Stimulated activated naive CD8-positive, alpha-beta T cell treated with anti-CD3 and anti-CD28 coated beads, Interleukin-15, amount 100 ng/mL, for 72 hours (primary cell): Measurements from ENCODE around the gene ECEL1.

ENCODE experiments used
- ATAC-seq: fragments of 150-1000 bp; cut with Tn5 transposase; 2 replicates; pipeline ENCODE4 v1.10.0; 2021; ENCODE audit warnings: mild to moderate bottlenecking, moderate library complexity
- DNase-seq, 2 donors: peaks; one replicate each; pipeline ENCODE4 v3.0.0; 2021 to 2022
- H3K27ac Mint-ChIP-seq, 2 donors: one replicate each; pipeline ENCODE4 v1.8.0; 2022; ENCODE audit warnings: mild to moderate bottlenecking in 2 of 2, mixed read lengths in 2 of 2, moderate library complexity in 2 of 2
- H3K27me3 Mint-ChIP-seq: one replicate; pipeline ENCODE4 v1.8.0; 2022; ENCODE audit warnings: mixed read lengths
- H3K4me1 Mint-ChIP-seq: one replicate; pipeline ENCODE4 v1.8.0; 2022; ENCODE audit warnings: mild to moderate bottlenecking, mixed read lengths
- H3K4me3 Mint-ChIP-seq, 2 donors: one replicate each; pipeline ENCODE4 v1.8.0; 2022; ENCODE audit warnings: mild to moderate bottlenecking in 2 of 2, mixed read lengths in 2 of 2, moderate library complexity in 1 of 2
- H3K9me3 Mint-ChIP-seq, 2 donors: one replicate each; pipeline ENCODE4 v1.8.0; 2022; ENCODE audit warnings: mixed read lengths in 2 of 2

Gene ECEL1

DNA sequence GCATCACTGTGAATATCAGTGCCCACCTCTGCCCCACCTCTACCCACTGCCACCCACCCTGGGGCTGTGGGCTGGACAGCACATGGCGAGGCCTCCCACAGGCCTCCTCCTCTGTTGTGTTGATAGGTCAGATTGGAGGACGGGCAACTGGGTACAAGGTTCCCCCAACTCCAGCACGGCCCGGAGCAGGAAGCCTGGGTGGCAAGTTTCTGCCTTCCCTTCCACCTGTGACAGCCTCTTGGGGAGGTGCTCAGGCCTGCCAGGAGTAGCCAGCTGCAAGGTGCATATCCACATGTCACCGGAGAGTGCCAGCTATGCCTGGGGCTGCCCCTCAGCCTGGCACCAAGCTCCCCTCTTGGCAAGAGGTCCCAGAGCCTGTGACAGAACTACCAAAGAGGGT lies 6.9 kb upstream of the ECEL1 start:
- no peak overlapping the region for H3K4me3 Mint-ChIP-seq
- peaks cover 39% of the 10 kb centered on the region for H3K27me3 Mint-ChIP-seq
- ATAC-seq (no peak), DNase-seq (no peak)
- H3K4me1 Mint-ChIP-seq = no peaks in the 10 kb centered on the region
- H3K27ac Mint-ChIP-seq = no peak overlapping the region
- no peaks in the 10 kb centered on the region for H3K9me3 Mint-ChIP-seq

DNA sequence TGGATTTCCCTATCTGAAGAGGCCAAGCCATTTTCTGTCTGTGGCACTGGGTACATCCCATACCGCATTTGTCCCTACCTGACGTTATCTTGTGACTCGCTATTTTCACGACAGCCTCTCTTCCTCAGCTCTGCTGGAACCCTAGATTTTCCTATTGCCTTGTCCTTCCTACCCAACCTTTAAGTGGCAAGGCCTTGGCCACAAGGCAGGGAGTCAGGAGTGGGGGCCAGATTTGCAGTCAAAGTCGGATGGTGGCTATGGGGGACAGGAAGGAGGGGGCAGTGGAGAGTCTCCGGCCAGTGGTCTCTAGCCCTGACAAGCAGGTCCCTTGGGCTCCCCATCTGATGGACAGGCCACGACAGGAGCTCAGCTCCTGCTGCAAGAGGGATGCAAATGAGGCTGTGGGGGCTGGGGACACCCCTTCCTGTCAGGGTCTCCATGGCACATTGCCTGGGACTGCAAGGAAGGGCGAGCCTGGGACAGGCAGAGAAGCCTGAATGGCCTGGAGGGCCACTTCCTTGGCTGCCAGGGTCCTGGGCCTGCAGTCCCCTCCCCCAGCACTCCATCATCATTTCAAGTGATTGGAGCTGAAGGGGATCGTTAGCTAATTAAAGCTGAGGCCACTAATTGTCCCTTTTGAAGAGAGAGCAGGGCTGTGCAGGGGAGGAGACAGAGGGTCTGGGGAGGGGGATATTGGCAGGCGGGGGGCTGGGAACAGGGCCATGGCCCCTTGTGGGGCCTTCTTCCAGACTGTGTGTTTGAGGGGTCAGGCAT lies 6.3 kb upstream of the ECEL1 start:
- peaks cover 40% of the 10 kb centered on the region for H3K27me3 Mint-ChIP-seq

DNA sequence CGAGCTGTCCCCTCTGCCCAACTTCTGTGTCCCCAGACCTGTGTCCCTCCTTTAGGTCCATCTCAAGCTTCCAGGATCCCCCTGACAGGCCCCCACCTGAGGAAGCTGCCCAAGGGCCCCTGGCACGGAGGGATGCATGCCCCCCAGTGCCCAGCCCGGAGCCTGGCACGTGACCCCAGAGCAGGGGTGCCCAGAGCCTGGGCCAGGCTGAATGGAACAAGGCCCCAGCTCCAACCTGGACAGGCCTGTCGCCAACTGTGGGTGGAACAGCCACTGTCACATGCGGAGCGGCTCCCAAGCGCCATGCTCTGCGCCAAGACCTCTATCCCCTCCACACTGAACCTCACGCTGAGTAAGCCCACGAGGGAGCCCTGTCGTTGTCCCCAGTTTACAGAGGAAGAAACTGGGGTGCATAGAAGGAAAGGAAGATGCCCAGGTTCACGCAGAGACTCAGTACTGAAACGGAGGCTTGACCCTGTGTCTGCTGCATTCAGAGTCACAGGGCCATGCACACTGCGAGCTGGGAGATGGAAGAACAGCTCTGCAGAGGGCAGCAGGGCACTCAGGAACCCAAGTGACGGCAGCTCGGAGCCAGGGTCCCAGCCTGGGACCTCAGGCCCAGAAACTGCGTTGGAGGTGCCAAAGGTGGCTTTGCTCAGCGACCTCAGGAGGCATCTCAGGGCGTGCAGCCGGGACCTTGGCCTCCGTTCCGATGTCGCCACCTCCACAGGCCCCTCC lies 5.5 kb upstream of the ECEL1 start:
- H3K4me3 Mint-ChIP-seq = no peak overlapping the region
- H3K9me3 Mint-ChIP-seq = no peaks in the 10 kb centered on the region
- H3K4me1 Mint-ChIP-seq = peaks cover 6% of the 10 kb centered on the region
- peaks cover 40% of the 10 kb centered on the region for H3K27me3 Mint-ChIP-seq
- no peak overlapping the region for H3K27ac Mint-ChIP-seq
- no peak for DNase-seq
- ATAC-seq = no peak

More for the DNA sequence above, 6.3 kb upstream of the ECEL1 start:
- no peak for DNase-seq
- Mint-ChIP-seq H3K27ac (peak overlapping the region in 1 of 2 donors; percentile 72), H3K9me3 (no peaks in the 10 kb centered on the region), H3K4me3 (no peak overlapping the region), H3K4me1 (no peaks in the 10 kb centered on the region)
- ATAC-seq = no peak

DNA sequence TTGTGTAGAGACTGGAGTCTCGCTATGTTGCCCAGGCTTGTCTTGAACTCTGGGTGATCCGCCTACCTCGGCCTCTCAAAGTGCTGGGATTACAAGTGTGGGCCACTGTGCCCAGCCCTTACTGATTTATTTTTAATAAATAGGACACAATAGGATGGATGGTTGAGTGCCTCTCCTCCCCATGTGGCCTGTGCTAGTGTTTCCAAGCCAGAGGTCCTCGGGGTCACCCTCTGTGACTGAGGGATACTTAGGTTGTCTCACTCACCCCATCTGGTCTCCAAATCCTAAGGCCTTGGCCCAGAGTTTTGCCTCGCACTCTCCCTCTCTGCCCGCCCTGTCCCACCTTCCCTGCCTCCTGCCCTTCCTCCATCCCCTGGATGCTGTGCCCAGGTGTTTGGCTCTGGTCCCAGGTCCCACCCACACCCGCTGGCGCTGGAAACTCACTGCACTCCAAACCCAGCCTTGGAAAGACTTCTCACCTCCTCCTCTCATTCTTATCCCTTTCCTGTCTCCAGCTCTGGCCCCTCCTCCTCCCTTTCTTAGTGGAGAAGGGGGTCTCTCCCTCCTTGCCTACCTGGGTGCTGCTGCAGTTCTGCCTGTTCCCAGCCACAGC lies 4.7 kb upstream of the ECEL1 start:
- ATAC-seq = no peak
- Mint-ChIP-seq H3K27me3 (peaks cover 46% of the 10 kb centered on the region), H3K27ac (no peak overlapping the region), H3K9me3 (no peaks in the 10 kb centered on the region), H3K4me3 (no peak overlapping the region), H3K4me1 (peaks cover 10% of the 10 kb centered on the region)
- no peak for DNase-seq

DNA sequence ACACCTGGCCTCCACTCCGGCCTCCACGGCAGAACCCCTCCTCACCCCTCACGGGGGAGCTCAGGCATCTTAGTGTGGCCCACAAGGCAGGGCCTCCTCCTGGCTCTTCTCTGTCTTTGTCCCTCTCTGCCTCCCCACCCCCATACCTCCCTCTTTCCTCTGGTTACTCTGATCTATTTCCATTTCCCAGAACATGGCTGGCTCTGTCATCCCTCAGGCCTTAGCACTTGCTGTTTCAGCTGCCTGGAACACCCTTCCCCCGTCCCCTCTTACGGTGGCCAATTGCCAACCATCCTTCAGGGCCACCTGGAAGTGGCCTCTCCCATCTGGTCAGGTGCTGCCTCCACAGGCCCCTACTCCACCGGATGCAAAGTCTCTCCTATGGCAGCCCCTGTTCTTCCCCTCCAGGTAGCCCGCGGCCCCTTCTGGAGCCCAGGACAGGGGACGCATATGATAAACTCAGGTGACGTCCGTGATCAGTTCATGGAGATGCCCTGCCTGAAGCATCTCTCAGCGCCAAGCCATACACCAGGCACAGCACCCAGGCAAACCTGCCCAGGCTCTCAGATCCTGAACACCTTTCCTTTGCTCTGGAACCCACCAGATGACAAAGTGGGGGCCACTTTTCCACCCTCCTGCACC lies 3.6 kb upstream of the ECEL1 start:
- ATAC-seq (no peak), DNase-seq (no peak)
- Mint-ChIP-seq H3K27ac (no peak overlapping the region), H3K4me1 (peaks cover 10% of the 10 kb centered on the region), H3K4me3 (no peak overlapping the region), H3K27me3 (peaks cover 54% of the 10 kb centered on the region), H3K9me3 (no peaks in the 10 kb centered on the region)

DNA sequence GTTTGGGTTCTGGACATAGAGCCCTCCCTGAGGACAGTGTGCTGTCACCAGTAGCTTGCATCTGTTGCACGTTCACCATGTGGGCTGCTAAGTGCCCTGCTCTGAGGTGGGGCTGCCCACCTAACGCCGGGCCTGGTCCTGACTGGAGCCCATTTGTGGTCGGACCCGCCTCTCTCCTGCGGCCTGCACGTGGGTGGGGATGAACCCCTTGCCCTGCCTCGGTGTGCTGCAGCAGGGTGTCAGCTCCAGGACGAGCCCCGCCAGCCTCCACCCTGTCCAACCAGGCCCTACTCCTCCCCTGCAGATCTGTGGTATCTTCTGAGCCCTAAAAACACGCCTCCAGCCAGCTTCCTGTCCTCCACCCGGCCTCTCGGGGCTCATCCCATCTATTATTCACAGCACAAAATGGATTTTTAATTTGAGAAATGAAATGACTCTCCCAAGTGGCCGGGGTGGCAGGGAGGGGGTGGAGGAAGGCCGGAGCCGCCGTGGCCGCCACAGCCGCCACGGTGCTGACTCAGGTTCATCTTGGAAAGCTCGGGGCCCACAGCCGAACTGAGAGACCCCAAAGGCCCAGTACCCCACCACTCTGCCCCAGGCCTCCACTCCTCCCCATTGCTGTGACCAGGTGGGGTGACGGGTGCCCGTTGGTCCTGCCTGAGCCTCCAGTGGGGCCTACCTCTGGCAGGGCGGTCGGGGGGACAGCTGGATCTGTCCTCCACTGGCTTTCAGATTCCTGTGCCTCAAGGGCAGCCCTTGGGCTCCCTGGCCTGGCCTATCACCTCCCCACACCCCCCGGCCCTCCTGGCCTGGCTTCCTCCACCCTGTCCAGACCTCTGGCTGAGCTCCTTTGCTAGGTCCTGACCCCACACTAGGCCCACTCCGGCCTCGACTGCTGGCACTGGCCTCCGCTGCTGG lies 2.8 kb upstream of the ECEL1 start:
- H3K9me3 Mint-ChIP-seq = no peaks in the 10 kb centered on the region
- DNase-seq (no peak), ATAC-seq (no peak)
- peaks cover 58% of the 10 kb centered on the region for H3K27me3 Mint-ChIP-seq
- no peak overlapping the region for H3K27ac Mint-ChIP-seq
- peaks cover 12% of the 10 kb centered on the region for H3K4me1 Mint-ChIP-seq
- no peak overlapping the region for H3K4me3 Mint-ChIP-seq

DNA sequence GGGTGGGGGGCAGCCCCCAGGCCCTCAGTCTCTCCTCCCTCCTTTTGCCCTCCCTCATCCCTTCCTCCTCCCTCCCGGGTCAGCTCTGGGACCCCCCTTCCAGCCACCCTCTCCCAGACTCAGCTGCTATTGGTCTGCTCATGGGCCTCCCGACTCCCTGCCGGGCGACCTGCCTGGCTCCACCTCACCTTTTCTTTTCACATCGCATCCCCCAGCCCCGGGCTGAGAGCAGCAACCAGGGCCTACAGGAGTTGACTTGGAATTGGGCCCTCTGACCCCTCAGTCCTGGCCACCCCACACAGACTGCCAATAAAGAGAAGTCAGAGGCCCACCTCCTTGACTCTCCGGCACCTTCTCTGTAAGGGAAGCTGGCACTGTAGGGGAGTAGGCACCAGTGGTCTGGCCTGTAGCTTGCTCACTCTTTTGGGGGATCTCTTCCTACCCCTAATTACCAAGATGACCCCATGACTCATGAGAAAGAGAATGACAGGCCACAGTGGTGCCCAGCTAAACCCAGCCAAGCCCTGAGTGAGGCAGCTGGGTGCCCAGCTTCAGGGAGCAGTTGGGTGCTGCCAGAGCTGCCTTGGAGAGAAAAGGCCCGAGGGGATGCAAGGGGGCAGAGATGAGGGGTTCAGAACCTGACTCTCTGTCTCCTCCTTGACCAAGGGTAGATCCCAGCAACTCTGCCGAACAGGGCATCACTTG lies 2.0 kb upstream of the ECEL1 start:
- Mint-ChIP-seq H3K4me3 (no peak overlapping the region), H3K4me1 (peaks cover 16% of the 10 kb centered on the region), H3K9me3 (no peaks in the 10 kb centered on the region), H3K27ac (no peak overlapping the region), H3K27me3 (peaks cover 66% of the 10 kb centered on the region)
- DNase-seq = no peak
- no peak for ATAC-seq

DNA sequence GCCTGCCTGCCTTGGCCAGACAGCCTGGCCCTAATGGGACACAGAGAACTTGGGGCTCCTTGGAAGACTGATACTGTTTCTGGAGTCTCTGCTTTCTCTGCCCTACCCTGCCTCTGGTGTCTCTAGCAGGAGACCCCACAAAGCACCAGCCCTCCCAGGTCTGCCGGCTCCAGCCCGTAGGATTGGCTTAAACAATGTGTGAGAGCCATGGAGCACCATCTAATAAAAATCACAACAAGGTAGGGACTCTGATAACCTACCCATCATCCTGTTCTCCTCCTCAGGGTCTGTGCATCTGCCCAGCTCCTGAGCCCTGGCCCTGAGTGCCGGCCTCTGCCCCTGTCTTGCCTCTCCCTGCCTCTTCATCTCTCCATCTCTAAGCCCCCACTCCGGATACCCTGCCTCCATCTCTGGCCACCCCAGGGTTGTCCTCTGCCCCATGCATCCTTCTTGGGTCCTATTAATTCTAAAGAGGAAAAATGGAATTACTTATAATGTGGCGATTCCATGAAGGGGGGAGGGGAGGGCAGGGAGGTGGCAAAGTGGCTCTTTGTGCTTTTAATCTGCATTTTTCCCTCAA lies 1.2 kb upstream of the ECEL1 start:
- Mint-ChIP-seq H3K9me3 (no peaks in the 10 kb centered on the region), H3K4me3 (peak overlapping the region in 1 of 2 donors; percentile 36), H3K27me3 (peaks cover 74% of the 10 kb centered on the region), H3K4me1 (peaks cover 16% of the 10 kb centered on the region), H3K27ac (no peak overlapping the region)
- ATAC-seq = no peak
- no peak for DNase-seq

DNA sequence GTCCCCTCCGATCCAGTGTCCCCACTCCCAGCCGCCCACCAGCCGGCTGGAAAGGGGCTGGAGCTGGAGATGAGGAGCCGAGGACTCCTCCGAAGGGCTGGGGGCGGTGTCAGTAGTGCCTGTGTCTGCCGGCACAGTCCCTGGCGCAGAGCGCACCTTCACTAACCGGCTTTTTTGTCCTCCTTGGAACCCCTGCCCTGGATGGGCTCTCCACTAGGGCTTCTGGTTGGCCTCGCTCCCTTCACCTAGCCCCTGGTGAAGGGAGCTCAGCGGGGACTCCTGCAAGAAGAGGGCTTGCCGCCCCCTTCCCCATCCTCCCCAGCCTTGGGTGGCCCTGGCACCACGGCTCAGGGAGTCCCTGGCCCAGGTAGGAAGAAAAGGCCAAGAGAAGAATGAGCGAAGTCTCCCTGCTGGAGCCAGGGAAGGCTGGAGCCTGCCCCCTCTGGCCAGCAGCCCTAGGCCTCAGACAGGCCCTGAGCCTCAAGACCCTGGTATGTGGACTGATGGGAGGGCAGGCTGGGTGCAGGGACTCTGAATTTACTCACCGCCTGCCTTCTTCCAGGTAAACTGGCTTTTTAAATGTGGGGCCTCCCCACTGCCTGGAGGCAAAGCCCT lies 570 bp upstream of the ECEL1 start:
- H3K27ac Mint-ChIP-seq = no peak overlapping the region
- DNase-seq (no peak), ATAC-seq (peak; percentile 8)
- peak overlapping the region; percentile 6 to 70 for H3K4me3 Mint-ChIP-seq
- peaks cover 80% of the 10 kb centered on the region for H3K27me3 Mint-ChIP-seq
- no peaks in the 10 kb centered on the region for H3K9me3 Mint-ChIP-seq
- H3K4me1 Mint-ChIP-seq = peaks cover 16% of the 10 kb centered on the region

DNA sequence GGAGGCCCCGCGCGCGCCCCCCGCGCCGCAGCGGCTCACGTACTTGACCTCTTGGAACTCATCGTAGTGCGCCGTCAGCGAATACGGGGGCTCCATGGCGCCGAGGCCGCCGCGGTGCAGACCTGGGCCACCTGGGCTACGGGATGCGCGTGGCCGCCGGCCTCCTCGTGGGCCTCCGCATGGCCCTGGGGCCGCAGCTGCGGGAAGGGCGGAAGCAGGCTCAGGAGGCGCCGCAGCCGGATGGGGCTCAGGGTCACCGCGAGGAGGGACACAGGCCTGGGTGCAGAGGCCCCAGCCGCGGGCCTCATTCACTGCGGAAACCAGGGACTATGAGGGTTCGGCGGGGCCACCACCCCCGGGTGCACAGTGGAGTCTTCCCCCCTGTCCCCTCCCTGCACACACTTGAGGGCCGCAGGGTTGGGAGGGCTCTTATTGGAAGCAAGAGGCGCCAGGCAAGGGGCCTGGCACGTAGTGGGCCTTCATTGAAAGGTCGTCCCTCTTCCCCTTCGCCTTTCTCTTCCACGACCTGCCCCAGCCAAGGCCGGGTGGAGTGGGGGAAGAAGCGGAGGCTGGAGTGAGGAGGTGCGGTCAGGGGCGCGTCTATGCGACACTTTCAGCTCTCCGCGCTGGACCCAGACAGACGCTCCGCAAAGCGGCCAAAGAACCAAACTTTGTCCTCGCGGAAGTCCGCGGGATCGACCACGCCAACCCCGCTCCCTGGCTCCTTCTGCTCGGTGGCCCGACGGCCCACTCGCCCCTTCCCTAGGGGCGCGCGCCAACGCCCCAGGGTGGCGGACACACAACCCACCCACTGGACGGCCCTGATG lies 863 bp downstream of the ECEL1 start:
- Mint-ChIP-seq H3K4me1 (peaks cover 16% of the 10 kb centered on the region), H3K4me3 (peak overlapping the region; percentile 10 to 46), H3K27me3 (peaks cover 79% of the 10 kb centered on the region), H3K9me3 (no peaks in the 10 kb centered on the region), H3K27ac (no peak overlapping the region)
- DNase-seq (no peak), ATAC-seq (peak; percentile 18)

DNA sequence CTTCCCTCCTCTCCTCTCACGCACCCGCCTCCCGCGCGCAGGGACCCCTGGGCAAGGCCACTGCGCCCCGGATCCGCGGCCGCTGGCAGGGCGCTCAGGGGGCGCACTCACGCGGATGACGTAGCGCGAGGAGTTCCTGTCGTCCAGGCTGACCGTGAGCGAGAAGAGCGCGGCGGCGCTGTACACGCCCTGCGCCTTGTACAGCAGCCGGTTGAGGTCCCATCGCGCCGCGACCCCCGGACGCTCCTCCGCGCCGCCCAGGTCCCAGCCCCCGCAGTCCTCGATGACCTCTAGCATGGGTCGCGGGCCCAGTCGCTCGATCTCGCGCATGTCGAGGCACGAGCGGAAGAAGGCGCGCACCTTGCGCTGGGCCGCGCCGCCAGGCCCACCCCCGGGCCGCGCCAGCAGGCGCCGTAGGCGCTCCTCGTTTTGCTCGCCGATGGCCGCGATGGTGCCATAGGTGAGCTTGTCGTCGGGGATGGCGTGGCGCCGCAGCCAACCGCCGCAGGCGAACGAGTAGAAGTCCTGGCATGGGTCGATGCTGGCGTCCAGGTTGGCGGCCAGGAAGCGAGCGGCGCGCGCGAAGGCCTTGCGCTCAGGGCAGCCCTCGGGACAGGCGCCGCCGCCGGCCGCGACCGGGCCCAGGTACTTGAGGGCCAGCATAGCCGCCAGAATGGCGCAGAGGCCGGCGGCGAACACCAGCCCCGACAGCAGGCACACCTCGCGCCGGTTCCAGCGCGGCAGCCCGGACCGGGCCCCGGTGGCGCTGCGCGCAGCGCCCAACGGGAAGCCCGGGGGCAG lies 1.7 kb downstream of the ECEL1 start:
- no peak for ATAC-seq
- DNase-seq = no peak
- Mint-ChIP-seq H3K4me3 (peak overlapping the region in 1 of 2 donors; percentile 10), H3K27me3 (peaks cover 79% of the 10 kb centered on the region), H3K4me1 (peaks cover 16% of the 10 kb centered on the region), H3K9me3 (no peaks in the 10 kb centered on the region), H3K27ac (no peak overlapping the region)

DNA sequence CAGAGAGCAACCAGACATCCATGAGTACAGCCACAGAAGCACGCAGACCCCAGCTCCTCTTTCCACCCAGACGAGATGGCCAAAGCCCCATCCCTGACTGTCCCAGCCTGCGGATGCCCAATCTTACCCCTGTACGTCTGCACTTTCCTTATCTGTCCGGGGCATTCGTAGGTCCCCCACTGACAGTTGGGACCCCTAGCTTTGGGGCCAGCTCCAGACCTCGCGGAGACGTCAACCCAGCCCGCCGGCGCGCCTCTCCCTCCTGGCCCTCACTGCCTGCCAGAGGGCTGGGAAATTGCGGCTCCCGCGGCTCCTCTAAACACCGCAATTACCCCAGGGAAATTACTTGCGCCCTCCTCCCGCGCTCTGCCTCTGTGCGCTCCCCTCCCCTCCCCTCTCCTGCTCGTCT lies 2.3 kb downstream of the ECEL1 start:
- peak overlapping the region; percentile 5 to 14 for H3K4me3 Mint-ChIP-seq
- H3K27ac Mint-ChIP-seq = no peak overlapping the region
- peaks cover 16% of the 10 kb centered on the region for H3K4me1 Mint-ChIP-seq
- ATAC-seq (no peak), DNase-seq (no peak)
- no peaks in the 10 kb centered on the region for H3K9me3 Mint-ChIP-seq
- H3K27me3 Mint-ChIP-seq = peaks cover 77% of the 10 kb centered on the region
